Stimulated activated CD8-positive, alpha-beta memory T cell treated with anti-CD3 and anti-CD28 coated beads, Interleukin-12 subunit alpha, Interleukin-12 subunit beta, amount 100 ng/mL, for 24 hours (primary cell): ENCODE measurements around the gene CD300A.
"Not testable (repeated sequence)": the region's sequence is repeated elsewhere in the genome, so short reads cannot be mapped to it uniquely, and the experiment has no call there.

ENCODE experiments used
- DNase-seq: peaks from one replicate; pipeline ENCODE4 v3.0.0-alpha.2; 2020; ENCODE audit errors: extremely low read depth

CD300A gene

GRCh38 chr17:74478420-74479100, 12.1 kb downstream of the CD300A start:
- no peak for DNase-seq

GRCh38 chr17:74480290-74480689, 13.9 kb downstream of the CD300A start:
- DNase-seq: no peak

GRCh38 chr17:74481621-74482020, 15.2 kb downstream of the CD300A start:
- DNase-seq: no peak

- no peak for DNase-seq
These were observed 17.6 kb downstream of the CD300A start for GRCh38 chr17:74484066-74484465.

- no peak for DNase-seq
These were observed 18.7 kb downstream of the CD300A start for GRCh38 chr17:74485022-74485743.

- no peak for DNase-seq
These were observed 19.4 kb downstream of the CD300A start for GRCh38 chr17:74485841-74486240.

GRCh38 chr17:74488276-74488675, 21.8 kb downstream of the CD300A start:
- not testable (repeated sequence) for DNase-seq

- DNase-seq: no peak
These were observed 24.3 kb downstream of the CD300A start for GRCh38 chr17:74490716-74491115.

GRCh38 chr17:74491626-74492025, 25.2 kb downstream of the CD300A start:
- no peak for DNase-seq

- peak; percentile 17 for DNase-seq
These were observed 26.9 kb downstream of the CD300A start for GRCh38 chr17:74493331-74493833.

GRCh38 chr17:74497471-74497870, 31.0 kb downstream of the CD300A start:
- no peak for DNase-seq

GRCh38 chr17:74499992-74500391, 33.6 kb downstream of the CD300A start:
- DNase-seq: no peak

GRCh38 chr17:74502861-74503260, 36.4 kb downstream of the CD300A start:
- no peak for DNase-seq

GRCh38 chr17:74503949-74504348, 37.5 kb downstream of the CD300A start:
- not testable (repeated sequence) for DNase-seq

- no peak for DNase-seq
These were observed 41.7 kb downstream of the CD300A start for GRCh38 chr17:74508156-74508555.

GRCh38 chr17:74512036-74512435, 45.6 kb downstream of the CD300A start:
- no peak for DNase-seq

- DNase-seq: no peak
These were observed 46.2 kb downstream of the CD300A start for GRCh38 chr17:74512624-74513091.

GRCh38 chr17:74513987-74514631, 47.7 kb downstream of the CD300A start:
- no peak for DNase-seq

GRCh38 chr17:74514632-74515334, 48.3 kb downstream of the CD300A start:
- DNase-seq: no peak

- DNase-seq: no peak
These were observed 49.5 kb downstream of the CD300A start for GRCh38 chr17:74515941-74516340.

- DNase-seq: no peak
These were observed 50.3 kb downstream of the CD300A start for GRCh38 chr17:74516561-74517328.
